IPS-NIHi11 (cell line): ENCODE results near the gene MDH1.
A peak's percentile ranks its signal among the peaks of the same experiment; 100 is the strongest.
"Not testable (repeated sequence)": the region's sequence is repeated elsewhere in the genome, so short reads cannot be mapped to it uniquely, and the experiment has no call there.

Experiments used
- DNase-seq: peaks from one replicate; pipeline ENCODE4 v3.0.0; 2012; ENCODE audit warnings: mixed read lengths, low spot score

MDH1 gene

GRCh38 chr2:63588385-63589147, at the start of gene MDH1, which contains the start of gene WDPCP:
MDH1 (plus strand) TSS chr2:63588963; CDS start chr2:63589044, 81 bp downstream.
WDPCP (minus strand) TSS chr2:63588477; CDS start chr2:63588271, 206 bp downstream.
- peak; percentile 84 for DNase-seq

GRCh38 chr2:63539416-63540162, 49.2 kb upstream of the MDH1 start:
- no peak for DNase-seq

GRCh38 chr2:63544017-63544627, 44.6 kb upstream of the MDH1 start:
- no peak for DNase-seq

GRCh38 chr2:63545023-63545422, 43.7 kb upstream of the MDH1 start:
- DNase-seq = no peak

GRCh38 chr2:63553049-63553448, 35.7 kb upstream of the MDH1 start:
- no peak for DNase-seq

GRCh38 chr2:63555299-63555698, 33.5 kb upstream of the MDH1 start:
- DNase-seq = no peak

- DNase-seq = peak; percentile 35
These were observed 32.8 kb upstream of the MDH1 start for GRCh38 chr2:63555931-63556330.

- DNase-seq = not testable (repeated sequence)
These were observed 30.9 kb upstream of the MDH1 start for GRCh38 chr2:63557819-63558218.

- DNase-seq = not testable (repeated sequence)
These were observed 29.8 kb upstream of the MDH1 start for GRCh38 chr2:63558922-63559321.

- DNase-seq = no peak
These were observed 26.0 kb upstream of the MDH1 start for GRCh38 chr2:63562751-63563150.

- no peak for DNase-seq
These were observed 19.0 kb upstream of the MDH1 start for GRCh38 chr2:63569740-63570139.

- no peak for DNase-seq
These were observed 17.5 kb upstream of the MDH1 start for GRCh38 chr2:63571291-63571690.

GRCh38 chr2:63572001-63572400, 16.8 kb upstream of the MDH1 start:
- no peak for DNase-seq

GRCh38 chr2:63573026-63573425, 15.7 kb upstream of the MDH1 start:
- DNase-seq = not testable (repeated sequence)

GRCh38 chr2:63573726-63574345, 14.9 kb upstream of the MDH1 start:
- DNase-seq = not testable (repeated sequence)

GRCh38 chr2:63576546-63576945, 12.2 kb upstream of the MDH1 start:
- no peak for DNase-seq

- DNase-seq = no peak
These were observed 10.0 kb upstream of the MDH1 start for GRCh38 chr2:63578767-63579166.

- no peak for DNase-seq
These were observed 8.0 kb upstream of the MDH1 start for GRCh38 chr2:63580651-63581297.

GRCh38 chr2:63581298-63581961, 7.3 kb upstream of the MDH1 start:
- DNase-seq = no peak

- DNase-seq = no peak
These were observed 5.9 kb upstream of the MDH1 start for GRCh38 chr2:63582873-63583272.

GRCh38 chr2:63587814-63588384, 864 bp upstream of the MDH1 start:
- DNase-seq = no peak
